Upper lobe of left lung (tissue), 6 donors: ENCODE measurements around the gene ZNF280C. TPM values are rescaled to one million over a fixed set of nuclear protein-coding genes. Genes with fewer than 3 reads are reported as not detected.

Source experiments
- ATAC-seq, 2 donors: fragments of 200-7000 bp; cut with Tn5 transposase; one replicate each; pipeline ENCODE4 v1.9.1; 2022; ENCODE audit warnings: mild to moderate bottlenecking in 2 of 2, moderate library complexity in 2 of 2; ENCODE audit not compliant: low FRiP score in 2 of 2
- DNase-seq, 2 donors: peaks; one replicate each; pipeline ENCODE4 v3.0.0-alpha.2; 2019 to 2020
- H3K27ac ChIP-seq, 4 donors: fragments of 200-600 bp; sonication (generic); one replicate each; pipeline ENCODE4 v1.5.1; 2016 to 2019
- H3K27me3 ChIP-seq, 4 donors: fragments of 200-600 bp; sonication (generic); one replicate each; pipeline ENCODE4 v1.5.1; 2017 to 2019
- H3K36me3 ChIP-seq, 4 donors: fragments of 200-600 bp; sonication (generic); one replicate each; pipeline ENCODE4 v1.5.1; 2016 to 2019
- H3K4me1 ChIP-seq, 4 donors: fragments of 200-600 bp; sonication (generic); one replicate each; pipeline ENCODE4 v1.5.1; 2018 to 2019
- H3K4me3 ChIP-seq, 4 donors: fragments of 200-600 bp; sonication (generic); one replicate each; pipeline ENCODE4 v1.5.1; 2017 to 2019; ENCODE audit warnings: mild to moderate bottlenecking in 2 of 4, moderate library complexity in 1 of 4
- H3K9me3 ChIP-seq, 4 donors: fragments of 200-600 bp; sonication (generic); one replicate each; pipeline ENCODE4 v1.5.1; 2018 to 2019
- CTCF ChIP-seq, 6 experiments: fragments of 450-650 bp in 4 of 6; fragments of 200-600 bp in 2 of 6; sonication (generic) in 2 of 6; IDR thresholded peaks; one replicate each; pipeline ENCODE4 v1.5.1; 2016 to 2019; ENCODE audit warnings: antibody characterized with exemption in 6 of 6
- EP300 ChIP-seq, 4 donors: sonication (generic); formaldehyde crosslinking; IDR thresholded peaks; one replicate each; pipeline ENCODE4 v1.5.1; 2017; ENCODE audit warnings: antibody characterized with exemption in 4 of 4, control low read depth in 2 of 4
- POLR2A ChIP-seq, 4 donors: fragments of 450-650 bp; IDR thresholded peaks; one replicate each; pipeline ENCODE4 v1.5.1; 2016 to 2017; ENCODE audit warnings: antibody characterized with exemption in 4 of 4, mild to moderate bottlenecking in 2 of 4
- POLR2AphosphoS5 ChIP-seq, 2 donors: sonication (generic); formaldehyde crosslinking; IDR thresholded peaks; one replicate each; pipeline ENCODE4 v1.5.1; 2017; ENCODE audit warnings: antibody characterized with exemption in 2 of 2
- WGBS, 2 donors: methylation state at CpG; one replicate each; pipeline ENCODE4 v1.1.5; 2017 to 2018; 5-methylcytosine and 5-hydroxymethylcytosine counted together
- total RNA-seq, 6 donors: library from RNA; depleted of rRNA in 4 of 6; stranded (reverse); fragments of >200 nt in 4 of 6; gene quantifications; one replicate each; pipeline versions ENCODE4 v1.1.0 to v1.2.1, GENCODE V29; 2016 to 2021
- donor health status: DM: no; HTN: no; CAD: no; lungs with moderate emphysema.
- donor health status: DM: no; HTN: yes; CAD: no; lungs with severe emphysema.

Gene ZNF280C
- total RNA-seq, 6 donors from 2014 or later, result 2.8 to 3.8 (median 3.4) TPM

DNA sequence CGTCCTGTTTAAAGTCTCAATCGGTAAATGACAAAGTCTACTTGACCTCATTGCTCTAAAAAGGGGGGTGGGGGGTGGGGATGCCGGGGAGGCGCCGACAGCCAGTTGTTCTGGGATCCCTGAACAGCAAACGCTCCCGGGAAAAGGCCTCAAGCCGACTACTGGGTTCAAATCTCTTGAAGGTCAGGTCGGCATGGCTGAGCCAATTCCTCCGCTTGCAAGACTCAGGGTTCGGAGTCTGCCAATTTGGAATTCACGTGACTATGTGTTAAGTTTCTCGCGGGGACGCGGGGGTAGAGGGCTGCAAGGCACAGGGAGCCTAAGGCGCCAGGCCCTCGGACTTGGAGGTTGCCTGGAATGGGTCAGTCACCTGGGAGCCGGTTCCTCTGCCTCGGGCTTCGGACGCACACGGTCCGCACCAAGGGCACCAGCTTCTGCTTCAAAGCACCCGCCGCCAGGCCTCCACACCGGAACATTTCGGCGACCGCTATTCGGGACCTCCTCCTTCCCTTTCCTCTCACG lies 103.5 kb downstream of the ZNF280C start:
- no peaks in the 10 kb centered on the region for H3K9me3 ChIP-seq
- 0 to 49% methylated on average over 2 to 32 of the region's 32 CpGs for WGBS, 2 donors
- TF ChIP-seq CTCF (IDR thresholded peaks at IDR 0.05), result no peak
- TF ChIP-seq POLR2A (IDR thresholded peaks at IDR 0.05), result peak in 1 of 4 donors; percentile 36
- TF ChIP-seq POLR2AphosphoS5 (IDR thresholded peaks at IDR 0.05), result no peak
- TF ChIP-seq EP300 (IDR thresholded peaks at IDR 0.05), result no peak
- H3K4me1 ChIP-seq, result peaks cover 0 to 15% (median 6%) of the 10 kb centered on the region in 4 donors
- no peak for DNase-seq
- peak overlapping the region; percentile 83 to 89 (median 86) for H3K27ac ChIP-seq
- peak overlapping the region; percentile 16 to 68 (median 60) for H3K4me3 ChIP-seq
- no peaks in the 10 kb centered on the region for H3K27me3 ChIP-seq
- ATAC-seq, result no peak
- H3K36me3 ChIP-seq, result no peaks in the 10 kb centered on the region

DNA sequence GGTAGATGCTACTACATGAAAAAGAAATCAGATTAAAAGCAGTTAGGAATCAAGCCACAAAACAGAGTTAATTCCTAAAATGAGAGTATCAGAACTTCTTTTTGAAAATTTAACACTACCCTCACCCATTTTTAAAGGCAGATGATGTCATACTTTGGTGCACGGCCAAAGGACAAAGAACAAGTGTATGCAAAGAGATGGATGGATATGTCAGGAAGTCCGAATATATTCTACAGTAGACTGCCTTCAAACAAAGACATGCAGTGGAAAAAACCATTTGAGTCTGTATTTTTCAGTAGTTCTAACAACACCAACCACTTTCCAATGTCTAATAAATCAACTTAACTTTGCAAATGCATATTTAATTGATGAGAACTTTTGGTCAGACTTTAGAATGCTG lies 105.3 kb downstream of the ZNF280C start:
- Histone ChIP-seq H3K4me3 (no peak overlapping the region), H3K4me1 (peaks cover 0 to 15% (median 6%) of the 10 kb centered on the region in 4 donors), H3K27me3 (no peaks in the 10 kb centered on the region), H3K9me3 (no peaks in the 10 kb centered on the region), H3K27ac (no peak overlapping the region), H3K36me3 (no peaks in the 10 kb centered on the region)
- TF ChIP-seq CTCF (IDR thresholded peaks at IDR 0.05) (no peak), EP300 (IDR thresholded peaks at IDR 0.05) (no peak), POLR2A (IDR thresholded peaks at IDR 0.05) (no peak), POLR2AphosphoS5 (IDR thresholded peaks at IDR 0.05) (no peak)
- DNase-seq (no peak), ATAC-seq (no peak)
- WGBS, 2 donors, result 70 to 78% methylated on average over 2 of the region's 2 CpGs

DNA sequence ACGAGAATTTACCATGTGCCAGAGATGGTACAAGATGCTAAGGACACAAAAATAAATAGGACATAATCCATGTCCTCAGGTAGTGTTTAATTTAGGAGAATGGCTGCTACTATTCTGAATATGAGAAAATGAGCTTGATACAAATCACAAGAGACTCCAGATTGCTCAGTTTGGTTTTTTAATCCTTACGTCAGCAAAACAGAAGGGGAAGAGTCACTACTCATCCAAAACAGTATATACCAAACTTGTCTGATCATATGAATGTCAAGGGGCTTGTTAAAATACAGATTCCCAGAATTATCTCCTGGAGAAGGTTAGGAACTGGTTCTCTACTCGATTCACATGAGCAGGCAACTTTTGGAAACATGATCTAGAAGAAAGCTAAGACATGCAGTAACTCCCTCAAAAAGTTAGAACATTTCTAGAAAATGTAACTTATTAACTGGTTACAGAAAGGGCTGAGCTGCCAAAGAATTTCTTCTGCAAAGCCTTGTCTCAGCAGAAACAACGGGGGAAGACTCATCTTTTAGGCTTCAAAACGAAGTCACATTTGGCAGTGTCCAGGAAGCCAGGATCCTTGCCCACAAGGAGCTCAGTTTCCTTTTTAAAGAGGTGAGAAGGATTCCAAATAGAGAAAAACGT lies 106.5 kb downstream of the ZNF280C start:
- Histone ChIP-seq H3K27ac (no peak overlapping the region), H3K9me3 (no peaks in the 10 kb centered on the region), H3K4me1 (peaks cover 0 to 15% (median 6%) of the 10 kb centered on the region in 4 donors), H3K27me3 (no peaks in the 10 kb centered on the region), H3K4me3 (no peak overlapping the region), H3K36me3 (no peaks in the 10 kb centered on the region)
- WGBS, 2 donors, result 54 to 55% methylated on average over 6 of the region's 6 CpGs
- TF ChIP-seq EP300 (IDR thresholded peaks at IDR 0.05), result no peak
- no peak for TF ChIP-seq CTCF (IDR thresholded peaks at IDR 0.05)
- no peak for TF ChIP-seq POLR2A (IDR thresholded peaks at IDR 0.05)
- TF ChIP-seq POLR2AphosphoS5 (IDR thresholded peaks at IDR 0.05), result no peak
- no peak for DNase-seq
- ATAC-seq, result no peak

GRCh38 chrX:130159776-130160175 lies 108.9 kb downstream of the ZNF280C start:
- TF ChIP-seq EP300 (IDR thresholded peaks at IDR 0.05) (no peak), CTCF (IDR thresholded peaks at IDR 0.05) (no peak), POLR2A (IDR thresholded peaks at IDR 0.05) (no peak), POLR2AphosphoS5 (IDR thresholded peaks at IDR 0.05) (no peak)
- H3K9me3 ChIP-seq, result no peaks in the 10 kb centered on the region
- WGBS, 2 donors, result 78 to 81% methylated on average over 4 of the region's 4 CpGs
- H3K27me3 ChIP-seq, result no peaks in the 10 kb centered on the region
- H3K36me3 ChIP-seq, result peaks cover 0 to under 1% (median 0%) of the 10 kb centered on the region in 4 donors
- DNase-seq (no peak), ATAC-seq (no peak)
- no peak overlapping the region for H3K4me3 ChIP-seq
- no peak overlapping the region for H3K27ac ChIP-seq
- H3K4me1 ChIP-seq, result peaks cover 0 to 6% (median 3%) of the 10 kb centered on the region in 4 donors

- no peak for DNase-seq
- TF ChIP-seq CTCF (IDR thresholded peaks at IDR 0.05) (no peak), POLR2AphosphoS5 (IDR thresholded peaks at IDR 0.05) (no peak), EP300 (IDR thresholded peaks at IDR 0.05) (no peak), POLR2A (IDR thresholded peaks at IDR 0.05) (no peak)
- no peaks in the 10 kb centered on the region for H3K9me3 ChIP-seq
- H3K4me3 ChIP-seq, result no peak overlapping the region
- WGBS, 2 donors, result 96 to 97% methylated on average over 2 of the region's 2 CpGs
- H3K36me3 ChIP-seq, result peaks cover 0 to 2% (median 0%) of the 10 kb centered on the region in 4 donors
- no peak overlapping the region for H3K27ac ChIP-seq
- no peak for ATAC-seq
- H3K4me1 ChIP-seq, result no peaks in the 10 kb centered on the region
- no peaks in the 10 kb centered on the region for H3K27me3 ChIP-seq
These were observed 110.4 kb downstream of the ZNF280C start for GRCh38 chrX:130158311-130158710.
